SK-N-MC (cell line): ENCODE data around the gene ITPKC.

ENCODE experiments used
- EZH2 ChIP-seq: fragments of 200-600 bp; sonication (generic); IDR thresholded peaks from one replicate; pipeline ENCODE4 v1.6.1; 2017; ENCODE audit warnings: antibody characterized with exemption
- FOXP2 ChIP-seq: optimal IDR thresholded peaks from 2 replicates; pipeline ENCODE3; 2011; ENCODE audit warnings: mild to moderate bottlenecking, moderate library complexity; ENCODE audit not compliant: insufficient read depth; ENCODE audit errors: extremely low read length, control extremely low read depth
- POLR2AphosphoS5 ChIP-seq: IDR thresholded peaks from 2 replicates; pipeline ENCODE4 v1.6.1; 2012; ENCODE audit warnings: mild to moderate bottlenecking, low read depth, low read length, borderline replicate concordance

- TF ChIP-seq EZH2, result no peak
- peak; percentile 76; the same call in 1 of the 2 replicates for TF ChIP-seq POLR2AphosphoS5
- TF ChIP-seq FOXP2, result no peak
Measured at GRCh38 chr19:40716482-40717324, at the start of gene ITPKC, which contains the start of gene COQ8B.
